Hepatocyte (in vitro differentiated cells): ENCODE results near the gene CD55. TPM values are rescaled to one million over a fixed set of nuclear protein-coding genes. Genes with fewer than 3 reads are reported as not detected.

Experiments used
- DNase-seq: peaks from one replicate; pipeline ENCODE4 v3.0.0-alpha.2; 2016; ENCODE audit warnings: low spot score
- H2AFZ ChIP-seq: fragments of 200-600 bp; sonication (generic); 2 replicates; pipeline ENCODE4 v1.6.0; 2016; ENCODE audit warnings: antibody characterized with exemption, mild to moderate bottlenecking
- H3K27ac ChIP-seq: fragments of 200-600 bp; sonication (generic); 2 replicates; pipeline ENCODE4 v1.5.1; 2016; ENCODE audit warnings: mild to moderate bottlenecking
- H3K27me3 ChIP-seq: fragments of 200-600 bp; sonication (generic); 2 replicates; pipeline ENCODE4 v1.6.1; 2016
- H3K36me3 ChIP-seq: fragments of 200-600 bp; sonication (generic); replicated peaks from 2 replicates; pipeline ENCODE4 v1.5.1; 2016; ENCODE audit warnings: low read depth; ENCODE audit not compliant: insufficient read depth
- H3K4me1 ChIP-seq: fragments of 200-600 bp; sonication (generic); 2 replicates; pipeline ENCODE4 v1.5.1; 2016; ENCODE audit warnings: mild to moderate bottlenecking, moderate library complexity; ENCODE audit not compliant: insufficient read depth
- H3K4me2 ChIP-seq: fragments of 200-600 bp; sonication (generic); 2 replicates; pipeline ENCODE4 v1.6.0; 2016
- H3K4me3 ChIP-seq: fragments of 200-600 bp; sonication (generic); 2 replicates; pipeline ENCODE4 v1.5.1; 2016; ENCODE audit warnings: mild to moderate bottlenecking
- H3K79me2 ChIP-seq: fragments of 200-600 bp; sonication (generic); 2 replicates; pipeline ENCODE4 v1.6.0; 2017; ENCODE audit warnings: mild to moderate bottlenecking
- H3K9me2 ChIP-seq: fragments of 200-600 bp; sonication (generic); replicated peaks from 2 replicates; pipeline ENCODE4 v1.6.0; 2017; ENCODE audit warnings: mild to moderate bottlenecking; ENCODE audit not compliant: insufficient read depth
- H3K9me3 ChIP-seq: fragments of 200-600 bp; sonication (generic); 2 replicates; pipeline ENCODE4 v1.5.1; 2016; ENCODE audit warnings: low read depth, mild to moderate bottlenecking
- H4K20me1 ChIP-seq: fragments of 200-600 bp; sonication (generic); 2 replicates; pipeline ENCODE4 v1.6.0; 2016; ENCODE audit warnings: mild to moderate bottlenecking; ENCODE audit not compliant: insufficient read depth, poor library complexity, severe bottlenecking
- CTCF ChIP-seq: fragments of 200-600 bp; sonication (generic); IDR thresholded peaks from 2 replicates; pipeline ENCODE4 v1.5.1; 2016; ENCODE audit warnings: antibody characterized with exemption, mild to moderate bottlenecking; ENCODE audit not compliant: poor library complexity
- EZH2 ChIP-seq: fragments of 200-600 bp; sonication (generic); IDR thresholded peaks from 2 replicates; pipeline ENCODE4 v1.6.1; 2016; ENCODE audit warnings: antibody characterized with exemption, mild to moderate bottlenecking, borderline replicate concordance
- EZH2phosphoT487 ChIP-seq: fragments of 200-600 bp; sonication (generic); IDR thresholded peaks from one replicate; pipeline ENCODE4 v1.6.1; 2018; ENCODE audit warnings: antibody characterized with exemption, mild to moderate bottlenecking, low read depth, moderate library complexity; ENCODE audit not compliant: unreplicated experiment, severe bottlenecking
- WGBS: methylation state at CpG from one replicate; pipeline ENCODE4 v1.1.6; 2016; ENCODE audit warnings: low lambda C conversion rate; ENCODE audit errors: missing lambda C conversion rate; 5-methylcytosine and 5-hydroxymethylcytosine counted together
- polyA plus RNA-seq: library from polyadenylated mRNA; unstranded; fragments of >200 nt; fragmentation: Nextera tagmentation; extraction: Ambion mirVana; gene quantifications from 2 replicates; pipeline ENCODE4 v1.2.1, GENCODE V29; 2016
- total RNA-seq: library from RNA; depleted of rRNA; stranded (reverse); fragments of >200 nt; gene quantifications from 2 replicates; pipeline ENCODE4 v1.2.3, GENCODE V29; 2014

CD55 gene
- total and polyA plus RNA-seq, 2 experiments from 2014 or later, result 41.1 to 57.5 TPM

- Histone ChIP-seq H3K4me1 (no peaks in the 10 kb centered on the region), H2AFZ (no peak overlapping the region), H3K4me3 (no peak overlapping the region), H3K79me2 (no peaks in the 10 kb centered on the region), H4K20me1 (no peaks in the 10 kb centered on the region), H3K4me2 (no peak overlapping the region), H3K36me3 (no peaks in the 10 kb centered on the region), H3K9me2 (no peaks in the 10 kb centered on the region), H3K27me3 (no peaks in the 10 kb centered on the region), H3K27ac (no peak overlapping the region), H3K9me3 (no peaks in the 10 kb centered on the region)
- 92% methylated on average over 6 of the region's 6 CpGs for WGBS
- DNase-seq, result no peak
- no peak for TF ChIP-seq EZH2
- TF ChIP-seq EZH2phosphoT487, result no peak
- no peak for TF ChIP-seq CTCF
Measured at GRCh38 chr1:207362962-207363860, 41.7 kb downstream of the CD55 start.

GRCh38 chr1:207363871-207364270 is 42.4 kb downstream of the CD55 start:
- no peak for DNase-seq
- no peaks in the 10 kb centered on the region for H3K27me3 ChIP-seq
- H3K27ac ChIP-seq, result no peak overlapping the region
- H3K9me2 ChIP-seq, result no peaks in the 10 kb centered on the region
- no peak overlapping the region for H3K4me3 ChIP-seq
- H3K79me2 ChIP-seq, result no peaks in the 10 kb centered on the region
- H3K9me3 ChIP-seq, result no peaks in the 10 kb centered on the region
- H4K20me1 ChIP-seq, result no peaks in the 10 kb centered on the region
- no peak overlapping the region for H3K4me2 ChIP-seq
- no peak overlapping the region for H2AFZ ChIP-seq
- H3K4me1 ChIP-seq, result no peaks in the 10 kb centered on the region
- no peaks in the 10 kb centered on the region for H3K36me3 ChIP-seq
- TF ChIP-seq CTCF, result no peak
- no peak for TF ChIP-seq EZH2phosphoT487
- no peak for TF ChIP-seq EZH2

DNA sequence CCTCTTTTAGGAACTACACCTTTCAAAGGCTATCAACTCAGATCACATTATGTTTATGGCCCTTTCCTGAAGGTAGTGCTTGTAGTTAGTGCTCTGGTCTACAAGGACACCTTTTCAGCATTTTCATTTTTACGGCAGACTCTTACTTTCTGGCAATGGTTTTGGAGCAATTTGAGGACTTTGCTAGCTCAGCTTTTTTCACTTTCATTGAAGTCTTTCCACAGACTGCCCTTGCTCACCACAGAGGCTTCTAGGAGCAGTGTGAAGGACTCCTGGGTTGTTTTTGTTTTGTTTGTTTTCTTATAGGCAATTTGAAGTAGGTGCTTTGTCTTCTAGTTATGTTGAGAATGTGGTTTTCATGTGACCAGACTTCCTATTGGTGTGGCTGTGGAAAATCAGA is 43.1 kb downstream of the CD55 start:
- no peak overlapping the region for H3K4me2 ChIP-seq
- H3K9me3 ChIP-seq, result no peaks in the 10 kb centered on the region
- H3K27me3 ChIP-seq, result no peaks in the 10 kb centered on the region
- no peaks in the 10 kb centered on the region for H4K20me1 ChIP-seq
- DNase-seq, result no peak
- TF ChIP-seq EZH2, result no peak
- TF ChIP-seq CTCF, result no peak
- TF ChIP-seq EZH2phosphoT487, result no peak
- no peaks in the 10 kb centered on the region for H3K79me2 ChIP-seq
- H3K4me3 ChIP-seq, result no peak overlapping the region
- WGBS, result 85% methylated on average over 1 of the region's 1 CpG
- no peaks in the 10 kb centered on the region for H3K9me2 ChIP-seq
- H3K27ac ChIP-seq, result no peak overlapping the region
- H3K36me3 ChIP-seq, result no peaks in the 10 kb centered on the region
- no peak overlapping the region for H2AFZ ChIP-seq
- no peaks in the 10 kb centered on the region for H3K4me1 ChIP-seq
